ENCODE results near the gene ARGLU1.
A peak's percentile ranks its signal among the peaks of the same experiment; 100 is the strongest.
"Not testable (repeated sequence)": the region's sequence is repeated elsewhere in the genome, so short reads cannot be mapped to it uniquely, and the experiment has no call there.

ARGLU1 gene

DNA sequence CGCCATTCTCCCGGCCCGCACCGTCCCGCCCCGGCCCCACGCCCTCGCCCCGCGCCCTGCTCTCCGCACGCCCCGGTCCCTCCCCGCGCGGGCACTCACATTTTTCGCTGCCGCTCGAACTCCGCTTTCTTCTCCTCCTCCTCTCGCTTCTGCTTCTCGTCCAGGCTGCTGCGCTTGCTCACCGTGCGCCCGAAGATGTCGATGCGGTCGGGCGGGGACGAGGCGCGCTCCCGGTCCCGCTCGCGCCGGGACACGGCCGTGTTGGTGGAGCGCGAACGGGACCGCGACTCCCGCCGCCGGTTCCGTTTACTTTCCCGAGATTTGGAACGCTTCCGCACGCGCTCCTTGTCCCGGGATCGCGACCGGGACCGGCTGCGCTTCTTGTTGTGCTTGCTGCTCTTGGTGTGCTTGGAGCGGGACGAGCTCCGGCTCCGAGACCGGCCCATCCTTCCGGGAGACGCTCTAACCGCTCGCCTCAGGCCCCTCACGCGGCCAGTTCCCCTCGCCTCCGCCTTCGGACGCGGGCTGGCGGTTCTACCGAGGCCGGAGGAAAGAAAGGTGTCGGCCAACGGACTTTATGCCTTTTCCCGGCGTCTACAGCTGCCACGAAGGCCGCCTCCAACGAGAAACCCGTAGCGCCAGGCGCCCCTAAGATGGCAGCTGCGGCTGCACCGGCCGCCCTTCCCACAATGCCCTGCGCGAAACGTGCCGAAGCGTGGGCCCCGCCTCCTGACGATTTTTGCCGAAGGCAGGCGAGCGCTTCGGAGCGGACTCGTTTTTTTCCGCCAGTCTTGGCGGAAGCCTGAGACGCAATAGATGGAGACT is at the start of gene ARGLU1:
TSS of gene ARGLU1 (minus strand) at position 664 of the 825 bp plus-strand sequence. CDS start at position 446, 218 bp downstream.
- DNase-seq (ENCODE audit: low read depth in 2 of 2) = peak; percentile 88 to 95

DNA sequence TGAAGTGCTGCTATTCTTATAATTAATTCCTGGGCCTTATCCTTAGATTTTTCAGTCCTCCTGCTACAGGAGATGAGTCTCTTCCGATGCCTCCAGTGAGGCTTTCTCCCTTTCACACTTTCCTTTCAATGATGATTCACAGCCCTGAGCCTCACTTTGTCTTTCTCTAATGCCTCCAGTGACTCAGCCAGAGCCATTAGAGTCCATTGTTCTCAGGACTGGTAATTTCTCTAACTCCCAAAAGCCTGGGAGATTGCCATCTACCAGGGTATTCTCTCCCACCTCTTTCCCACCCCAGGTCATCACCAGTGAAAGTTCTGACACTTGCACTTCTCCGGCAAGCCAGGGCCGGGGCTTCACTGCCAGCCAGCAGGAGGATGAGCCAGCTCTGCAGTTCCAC is 49.6 kb upstream of the ARGLU1 start:
- no peak for DNase-seq (ENCODE audit: low read depth in 2 of 2)

GRCh38 chr13:106616729-106617128 is 48.8 kb upstream of the ARGLU1 start:
- DNase-seq (ENCODE audit: low read depth in 2 of 2) = no peak

DNA sequence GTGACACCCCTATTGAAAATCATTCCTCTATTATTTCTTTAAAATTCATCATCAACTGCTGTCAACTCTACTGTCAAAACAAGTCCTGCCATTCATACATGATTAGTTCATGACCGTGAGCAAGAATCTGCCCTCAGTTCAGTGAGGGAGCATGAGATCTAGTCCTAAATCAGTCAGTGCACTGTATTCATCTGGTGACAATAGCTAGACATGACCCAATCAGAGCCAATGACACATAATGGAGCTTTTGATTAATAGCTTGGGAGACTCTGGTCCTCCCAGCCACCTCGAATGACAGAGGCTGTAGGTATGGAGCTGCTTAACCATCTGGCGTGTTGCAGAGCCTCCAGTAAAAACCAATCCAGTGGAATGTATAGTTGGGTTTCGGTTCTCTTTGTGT is 46.9 kb upstream of the ARGLU1 start:
- DNase-seq (ENCODE audit: low read depth in 2 of 2) = no peak

- DNase-seq (ENCODE audit: low read depth in 2 of 2) = no peak
Observed at GRCh38 chr13:106612688-106613087, 44.8 kb upstream of the ARGLU1 start.

GRCh38 chr13:106610486-106610885 is 42.5 kb upstream of the ARGLU1 start:
- no peak for DNase-seq (ENCODE audit: low read depth in 2 of 2)

- DNase-seq (ENCODE audit: low read depth in 2 of 2) = no peak
Observed at GRCh38 chr13:106609116-106609515, 41.2 kb upstream of the ARGLU1 start.

DNA sequence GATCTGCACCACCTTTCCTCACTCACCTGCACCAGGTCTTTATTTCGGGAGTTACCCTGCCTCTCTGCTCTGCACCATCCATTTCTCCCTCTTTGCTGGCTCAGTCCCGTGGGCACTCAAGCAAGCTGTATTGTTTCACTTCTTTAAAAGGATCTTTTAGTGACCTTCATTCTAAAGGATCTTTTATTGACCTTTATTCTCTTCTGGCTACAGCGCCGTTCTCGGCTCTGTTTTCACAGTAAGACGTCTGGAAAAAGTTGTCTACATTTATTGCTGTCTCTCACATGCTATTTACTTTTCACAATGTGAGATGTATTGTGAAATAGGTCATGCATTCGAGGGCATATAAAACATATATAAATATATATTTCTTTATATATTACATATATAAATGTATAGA is 35.6 kb upstream of the ARGLU1 start:
- no peak for DNase-seq (ENCODE audit: low read depth in 2 of 2)

- no peak for DNase-seq (ENCODE audit: low read depth in 2 of 2)
Observed at GRCh38 chr13:106602178-106602577, 34.2 kb upstream of the ARGLU1 start.

DNA sequence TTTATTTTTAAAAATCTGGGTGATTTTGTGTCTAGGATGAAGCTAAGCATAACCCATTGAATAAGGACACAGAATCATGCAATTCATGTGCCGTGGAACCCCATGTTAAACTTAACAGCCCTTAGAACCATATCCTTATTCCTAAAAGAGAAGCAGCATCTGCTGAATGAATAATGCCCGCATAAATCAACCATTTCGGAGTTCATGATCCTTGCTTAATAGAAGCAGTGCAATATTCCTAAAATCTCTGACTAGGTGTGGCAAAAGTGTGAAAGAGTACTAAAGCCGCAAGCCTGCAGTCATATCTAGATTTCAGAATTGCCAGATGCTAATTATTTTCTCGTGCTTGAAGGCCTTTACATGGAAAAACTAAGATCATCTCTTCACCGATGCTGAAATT is 33.6 kb upstream of the ARGLU1 start:
- DNase-seq (ENCODE audit: low read depth in 2 of 2) = no peak

DNA sequence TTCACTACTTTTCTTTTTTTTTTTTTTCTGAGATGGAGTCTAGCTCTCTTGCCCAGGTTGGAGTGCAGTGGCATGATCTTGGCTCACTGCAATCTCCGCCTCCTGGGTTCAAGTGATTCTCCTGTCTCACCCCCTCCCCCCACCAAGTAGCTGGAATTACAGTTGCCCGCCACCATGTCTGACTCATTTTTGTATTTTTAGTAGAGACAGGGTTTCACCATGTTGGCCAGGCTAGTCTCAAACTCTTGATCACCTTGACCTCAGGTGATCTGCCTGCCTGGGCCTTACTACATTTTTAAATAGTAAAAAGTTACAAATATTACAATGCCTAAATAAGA is 32.8 kb upstream of the ARGLU1 start:
- not testable (repeated sequence) for DNase-seq (ENCODE audit: low read depth in 2 of 2)

DNA sequence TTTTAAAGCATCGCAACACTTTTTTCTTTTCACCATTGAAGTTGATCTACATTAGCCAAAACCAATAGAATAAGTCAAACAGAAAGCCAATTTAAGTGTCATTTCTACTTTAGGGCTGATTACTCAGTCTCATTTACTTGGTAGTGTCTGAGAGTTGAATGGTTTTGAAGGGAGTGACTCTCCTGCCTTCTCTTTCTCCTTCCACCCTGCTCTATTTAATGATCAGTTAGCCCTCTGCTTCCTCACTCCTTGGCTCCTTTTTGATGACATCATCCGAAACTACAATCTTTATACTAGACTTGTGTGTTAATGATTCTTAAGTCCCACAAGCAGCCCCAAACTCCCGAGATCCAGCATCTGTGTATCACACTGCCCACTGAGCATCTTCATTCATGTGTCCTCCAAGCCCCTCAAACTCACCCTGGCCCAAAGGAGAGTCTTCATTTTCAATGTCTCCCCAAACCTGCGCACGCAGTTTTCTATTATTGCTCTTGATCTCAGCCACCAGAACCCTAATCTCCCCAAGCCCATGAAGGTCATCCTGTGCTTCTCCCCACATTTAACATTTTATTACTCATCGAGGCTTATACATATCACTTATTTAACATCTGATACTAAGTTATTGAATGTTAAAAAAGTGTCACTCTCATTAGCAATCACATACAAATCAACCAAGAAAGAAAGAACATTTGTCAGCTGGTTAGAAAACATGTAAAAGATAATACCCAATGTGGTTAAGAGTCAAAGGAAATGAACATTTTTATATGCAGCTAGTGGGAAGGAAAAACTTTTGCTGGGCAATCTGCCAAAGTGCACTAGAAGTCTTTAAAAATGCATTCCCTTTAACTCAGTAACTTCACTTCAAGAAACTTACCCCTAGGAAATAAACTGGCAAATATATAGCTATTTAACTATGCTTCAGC is 32.2 kb upstream of the ARGLU1 start:
- no peak for DNase-seq (ENCODE audit: low read depth in 2 of 2)

GRCh38 chr13:106597749-106598395 is 29.9 kb upstream of the ARGLU1 start:
- no peak for DNase-seq (ENCODE audit: low read depth in 2 of 2)

DNA sequence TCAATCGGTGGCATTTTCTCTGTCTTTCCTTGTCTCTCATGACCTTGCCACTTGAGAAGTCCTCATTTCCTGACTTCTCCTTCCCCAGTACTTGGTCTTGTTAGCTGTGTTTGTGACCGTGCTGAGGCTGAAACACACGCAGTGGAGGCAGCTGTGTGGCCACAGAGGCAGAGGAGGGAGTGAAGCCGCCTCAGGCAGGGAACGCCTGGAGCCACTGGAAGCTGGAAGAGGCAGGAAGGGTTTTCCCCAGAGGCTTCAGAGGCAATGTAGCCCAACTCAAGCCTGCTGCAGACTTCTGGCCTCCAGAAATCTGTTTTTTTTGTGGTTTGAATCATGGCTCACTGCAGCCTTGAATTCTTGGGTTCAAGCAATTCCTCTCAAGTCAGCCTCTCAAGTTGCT is 29.2 kb upstream of the ARGLU1 start:
- no peak for DNase-seq (ENCODE audit: low read depth in 2 of 2)

DNA sequence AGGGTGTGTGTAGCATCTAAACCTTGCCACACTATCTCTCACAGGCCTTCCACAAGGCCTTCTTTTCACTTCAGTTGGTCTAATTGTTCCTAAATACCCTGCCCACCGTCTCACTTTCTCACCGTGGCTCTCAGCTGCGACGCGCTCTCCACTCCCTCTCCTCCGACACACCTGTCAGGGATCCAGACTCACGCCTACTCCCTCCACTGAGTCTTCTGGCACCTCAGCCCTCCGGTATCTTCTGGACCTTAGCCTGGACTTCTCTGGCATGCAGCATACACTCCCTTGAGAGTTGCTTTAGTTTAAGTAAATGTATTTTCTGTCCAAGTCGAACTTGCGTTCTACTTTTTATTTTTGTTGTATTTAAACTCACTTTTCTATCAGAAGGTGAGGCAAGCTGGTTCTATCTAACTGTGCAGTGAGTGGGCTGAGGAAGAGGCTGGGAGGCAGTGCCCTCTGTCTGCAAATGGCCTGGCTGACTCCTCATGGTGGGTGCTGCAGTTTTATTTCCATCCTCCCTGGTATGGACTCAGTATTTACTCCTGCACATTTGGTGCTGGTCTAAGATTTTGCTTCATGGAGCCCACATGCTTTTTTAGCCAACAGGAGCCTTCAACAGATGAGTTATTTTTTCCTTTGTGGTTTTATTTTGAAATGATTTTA is 28.5 kb upstream of the ARGLU1 start:
- DNase-seq (ENCODE audit: low read depth in 2 of 2) = no peak

- no peak for DNase-seq (ENCODE audit: low read depth in 2 of 2)
Observed at GRCh38 chr13:106595625-106596024, 27.7 kb upstream of the ARGLU1 start.

DNA sequence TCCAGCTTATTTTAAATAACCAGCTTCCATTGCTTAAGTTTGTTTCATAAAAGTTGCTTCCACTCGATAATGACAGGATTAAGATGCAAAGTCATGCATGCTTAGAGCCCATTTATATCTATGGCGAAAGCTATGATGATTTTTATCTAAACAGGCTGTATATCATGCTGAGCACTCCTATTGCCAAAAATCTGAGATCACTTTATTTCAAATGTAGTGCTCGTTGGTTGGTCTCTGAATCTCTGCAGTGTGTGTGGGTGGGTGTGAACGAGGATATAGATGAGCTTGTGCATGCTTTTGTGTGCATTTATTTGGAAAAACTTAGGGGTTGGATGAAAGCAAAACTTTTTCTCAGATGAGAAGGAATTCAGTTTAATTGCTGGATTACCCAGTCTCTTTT is 27.0 kb upstream of the ARGLU1 start:
- DNase-seq (ENCODE audit: low read depth in 2 of 2) = no peak

DNA sequence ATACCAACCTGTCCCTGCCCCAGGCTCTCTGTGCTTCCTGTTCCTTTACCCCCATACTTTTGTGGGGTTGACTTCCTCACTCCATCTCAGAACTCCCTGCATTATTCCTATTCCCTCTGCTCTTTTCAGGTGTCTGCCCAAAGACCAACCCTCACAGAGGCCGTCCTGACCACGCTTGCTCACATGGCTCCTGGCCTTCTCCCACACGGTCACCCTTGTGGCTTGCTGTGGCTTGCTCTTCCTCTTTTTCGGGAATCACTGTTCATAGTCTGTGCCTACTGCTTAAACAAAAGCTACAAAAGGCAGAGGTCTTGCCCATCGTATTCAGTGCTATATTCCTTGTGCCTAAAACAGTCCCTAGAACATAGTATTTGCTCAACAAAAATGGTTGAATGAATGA is 25.2 kb upstream of the ARGLU1 start:
- DNase-seq (ENCODE audit: low read depth in 2 of 2) = no peak

- DNase-seq (ENCODE audit: low read depth in 2 of 2) = no peak
Observed at GRCh38 chr13:106591299-106591698, 23.4 kb upstream of the ARGLU1 start.

GRCh38 chr13:106589716-106590115 is 21.8 kb upstream of the ARGLU1 start:
- DNase-seq (ENCODE audit: low read depth in 2 of 2) = no peak

DNA sequence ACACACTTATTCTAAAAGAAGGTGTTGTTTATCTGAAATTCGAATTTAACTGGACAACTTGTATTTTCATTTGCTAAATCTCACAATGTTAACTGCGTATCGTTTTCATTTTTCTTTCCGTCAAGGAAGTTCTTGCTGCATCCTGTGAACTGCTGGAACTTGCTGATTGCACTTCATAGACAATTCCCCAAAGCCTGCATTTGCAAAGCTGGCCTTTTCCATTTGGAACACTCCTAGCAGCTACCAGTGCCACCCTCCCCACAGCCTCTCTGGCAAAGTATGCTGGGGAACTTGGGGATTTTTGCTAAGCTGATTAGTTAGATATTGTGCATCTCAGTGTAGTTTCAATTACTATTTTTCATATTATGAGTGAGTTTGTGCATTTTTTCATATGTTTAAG is 20.4 kb upstream of the ARGLU1 start:
- DNase-seq (ENCODE audit: low read depth in 2 of 2) = no peak

- no peak for DNase-seq (ENCODE audit: low read depth in 2 of 2)
Observed at GRCh38 chr13:106587787-106588186, 19.9 kb upstream of the ARGLU1 start.

Data from stimulated activated CD4-positive, alpha-beta T cell treated with anti-CD3 and anti-CD28 coated beads, Interleukin-1b, Interleukin-23, amount 100 ng/mL, for 1 hour (primary cell).